GM23338 (cell line): ENCODE results near the gene KIFAP3. TPM values are rescaled to one million over a fixed set of nuclear protein-coding genes. Genes with fewer than 3 reads are reported as not detected.

Experiments
- ATAC-seq: fragments of 200-7000 bp; cut with Tn5 transposase; 3 replicates; pipeline ENCODE4 v1.9.1; 2020
- DNase-seq: peaks from one replicate; pipeline ENCODE4 v3.0.0-alpha.2; 2015; ENCODE audit warnings: low spot score
- H2AFZ ChIP-seq: fragments of 200-600 bp; sonication (generic); 2 replicates; pipeline ENCODE4 v1.8.0; 2016; ENCODE audit warnings: antibody characterized with exemption, mild to moderate bottlenecking, moderate library complexity
- H3F3A ChIP-seq: fragments of 200-600 bp; sonication (generic); replicated peaks from 2 replicates; pipeline ENCODE4 v1.8.0; 2017; ENCODE audit warnings: antibody characterized with exemption, mixed run types, low read depth
- H3K27ac ChIP-seq: fragments of 200-600 bp; sonication (generic); 2 replicates; pipeline ENCODE4 v1.6.1; 2016; ENCODE audit warnings: low read depth
- H3K27me3 ChIP-seq: fragments of 200-600 bp; sonication (generic); 2 replicates; pipeline ENCODE4 v1.8.0; 2016; ENCODE audit warnings: mild to moderate bottlenecking, mixed run types, moderate library complexity; ENCODE audit not compliant: insufficient read depth
- H3K36me3 ChIP-seq: fragments of 200-600 bp; sonication (generic); 2 replicates; pipeline ENCODE4 v1.8.0; 2016; ENCODE audit warnings: mild to moderate bottlenecking; ENCODE audit not compliant: insufficient read depth
- H3K4me1 ChIP-seq: fragments of 200-600 bp; sonication (generic); 2 replicates; pipeline ENCODE4 v1.8.0; 2016; ENCODE audit warnings: mild to moderate bottlenecking, moderate library complexity; ENCODE audit not compliant: insufficient read depth
- H3K4me2 ChIP-seq: fragments of 200-600 bp; sonication (generic); 2 replicates; pipeline ENCODE4 v1.7.1; 2017; ENCODE audit warnings: mixed run types
- H3K4me3 ChIP-seq: fragments of 200-600 bp; sonication (generic); 2 replicates; pipeline ENCODE4 v1.6.1; 2016; ENCODE audit warnings: mixed run types
- H3K79me2 ChIP-seq: fragments of 200-600 bp; sonication (generic); replicated peaks from 2 replicates; pipeline ENCODE4 v1.8.0; 2017; ENCODE audit warnings: mild to moderate bottlenecking; ENCODE audit not compliant: insufficient read depth
- H3K9me2 ChIP-seq: fragments of 200-600 bp; sonication (generic); 2 replicates; pipeline ENCODE4 v1.8.0; 2017; ENCODE audit not compliant: insufficient read depth
- H4K20me1 ChIP-seq: fragments of 200-600 bp; sonication (generic); replicated peaks from 2 replicates; pipeline ENCODE4 v1.8.0; 2017; ENCODE audit warnings: mild to moderate bottlenecking; ENCODE audit not compliant: insufficient read depth
- H3K27ac Mint-ChIP-seq: 2 replicates; pipeline ENCODE4 v1.8.0; 2020; ENCODE audit warnings: inconsistent platforms, mild to moderate bottlenecking, moderate library complexity, mixed read lengths
- H3K27me3 Mint-ChIP-seq: 3 replicates; pipeline ENCODE4 v1.8.0; 2022; ENCODE audit warnings: low read depth, mild to moderate bottlenecking, moderate library complexity, mixed read lengths, inconsistent platforms; ENCODE audit not compliant: insufficient read depth, poor library complexity
- H3K36me3 Mint-ChIP-seq: 3 replicates; pipeline ENCODE4 v1.8.0; 2021; ENCODE audit warnings: low read depth, mild to moderate bottlenecking, inconsistent platforms, moderate library complexity, mixed read lengths
- H3K4me1 Mint-ChIP-seq: 3 replicates; pipeline ENCODE4 v1.8.0; 2020; ENCODE audit warnings: mild to moderate bottlenecking, inconsistent platforms, mixed read lengths
- H3K4me3 Mint-ChIP-seq: 3 replicates; pipeline ENCODE4 v1.8.0; 2021; ENCODE audit warnings: moderate library complexity, mild to moderate bottlenecking, inconsistent platforms, mixed read lengths
- H3K9me3 Mint-ChIP-seq: 3 replicates; pipeline ENCODE4 v1.8.0; 2020; ENCODE audit warnings: moderate library complexity, mild to moderate bottlenecking, inconsistent platforms, mixed read lengths
- CREB1 ChIP-seq: fragments of 250-450 bp; sonication (Bioruptor Pico); IDR thresholded peaks from 2 replicates; pipeline ENCODE4 v1.5.0; 2020; ENCODE audit warnings: low read depth, mild to moderate bottlenecking, moderate library complexity
- CTCF ChIP-seq, 2 experiments: fragments of 200-600 bp in 1 of 2; sonication (generic) in 1 of 2; conservative IDR thresholded peaks; 2 replicates each; pipeline versions ENCODE4 v1.5.1 to v1.6.1; 2016 to 2017; ENCODE audit warnings: antibody characterized with exemption in 2 of 2, low read depth in 2 of 2, mild to moderate bottlenecking in 2 of 2, moderate library complexity in 1 of 2
- EZH2 ChIP-seq: fragments of 200-600 bp; sonication (generic); IDR thresholded peaks from one replicate; pipeline ENCODE4 v1.8.0; 2017; ENCODE audit warnings: antibody characterized with exemption, mild to moderate bottlenecking, low read depth; ENCODE audit not compliant: unreplicated experiment
- JUNB ChIP-seq: IDR thresholded peaks from one replicate; pipeline ENCODE4 v1.6.1; 2016; ENCODE audit warnings: antibody characterized with exemption; ENCODE audit not compliant: unreplicated experiment
- NANOG ChIP-seq: IDR thresholded peaks from 2 replicates; pipeline ENCODE4 v1.6.1; 2016; ENCODE audit warnings: antibody characterized with exemption, borderline replicate concordance
- POLR2AphosphoS5 ChIP-seq: IDR thresholded peaks from 2 replicates; pipeline ENCODE4 v1.6.1; 2016; ENCODE audit warnings: antibody characterized with exemption, low read depth
- REST ChIP-seq: IDR thresholded peaks from one replicate; pipeline ENCODE4 v1.6.1; 2018; ENCODE audit warnings: antibody characterized with exemption; ENCODE audit not compliant: unreplicated experiment
- STAT1 ChIP-seq: IDR thresholded peaks from one replicate; pipeline ENCODE4 v1.6.1; 2016; ENCODE audit warnings: antibody characterized with exemption; ENCODE audit not compliant: unreplicated experiment
- polyA plus RNA-seq: library from polyadenylated mRNA; unstranded; fragments of >200 nt; fragmentation: Nextera tagmentation; extraction: Ambion mirVana; gene quantifications from 2 replicates; pipeline ENCODE4 v1.2.1, GENCODE V29; 2016
- total RNA-seq: library from RNA; depleted of rRNA; stranded (reverse); fragments of >200 nt; shearing (Covaris generic); gene quantifications from 2 replicates; pipeline ENCODE4 v1.2.3, GENCODE V29; 2014
- TF ChIP-seq, protein P1 (sequence below): IDR thresholded peaks from 2 replicates; pipeline ENCODE4 v1.6.1; 2016; ENCODE audit warnings: antibody characterized with exemption

KIFAP3 gene
- total and polyA plus RNA-seq, 2 experiments from 2014 or later = 2.7 to 3.1 TPM

- TF ChIP-seq REST (no peak), STAT1 (no peak), CREB1 (no peak), EZH2 (no peak), NANOG (no peak), CTCF (conservative IDR thresholded peaks at IDR 0.05; ENCODE audit: low read depth in 2 of 2) (no peak)
Observed at GRCh38 chr1:169931795-169932231, 142.7 kb downstream of the KIFAP3 start (continued).

DNA sequence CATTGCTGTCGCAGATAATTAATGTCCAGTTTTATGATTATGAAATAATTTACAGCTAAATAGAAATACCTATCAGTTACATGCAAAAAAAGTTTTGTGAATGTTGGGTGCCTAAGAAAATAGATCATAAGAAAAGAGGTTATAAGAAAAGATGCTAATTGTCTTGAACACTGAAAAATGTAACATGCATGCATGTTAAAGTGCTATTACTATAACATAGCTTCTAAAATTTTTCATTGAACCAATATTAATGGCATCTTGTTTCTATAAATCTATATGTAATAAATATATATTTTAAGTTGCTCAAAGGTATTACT lies 145.3 kb downstream of the KIFAP3 start:
- Histone ChIP-seq H3K4me2 (no peak overlapping the region), H3K79me2 (no peaks in the 10 kb centered on the region), H3K4me3 (no peak overlapping the region), H3K4me1 (no peaks in the 10 kb centered on the region), H4K20me1 (no peaks in the 10 kb centered on the region), H2AFZ (no peak overlapping the region), H3K27me3 (no peaks in the 10 kb centered on the region), H3F3A (no peaks in the 10 kb centered on the region), H3K27ac (no peak overlapping the region), H3K9me2 (no peaks in the 10 kb centered on the region), H3K36me3 (no peaks in the 10 kb centered on the region)
- Mint-ChIP-seq H3K4me3 (no peak overlapping the region), H3K9me3 (no peaks in the 10 kb centered on the region), H3K36me3 (no peaks in the 10 kb centered on the region), H3K27ac (no peak overlapping the region), H3K27me3 (no peaks in the 10 kb centered on the region), H3K4me1 (no peaks in the 10 kb centered on the region)
- TF ChIP-seq, protein P1, sequence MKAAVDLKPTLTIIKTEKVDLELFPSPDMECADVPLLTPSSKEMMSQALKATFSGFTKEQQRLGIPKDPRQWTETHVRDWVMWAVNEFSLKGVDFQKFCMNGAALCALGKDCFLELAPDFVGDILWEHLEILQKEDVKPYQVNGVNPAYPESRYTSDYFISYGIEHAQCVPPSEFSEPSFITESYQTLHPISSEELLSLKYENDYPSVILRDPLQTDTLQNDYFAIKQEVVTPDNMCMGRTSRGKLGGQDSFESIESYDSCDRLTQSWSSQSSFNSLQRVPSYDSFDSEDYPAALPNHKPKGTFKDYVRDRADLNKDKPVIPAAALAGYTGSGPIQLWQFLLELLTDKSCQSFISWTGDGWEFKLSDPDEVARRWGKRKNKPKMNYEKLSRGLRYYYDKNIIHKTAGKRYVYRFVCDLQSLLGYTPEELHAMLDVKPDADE = no peak
- TF ChIP-seq CREB1 = no peak
- no peak for TF ChIP-seq CTCF (conservative IDR thresholded peaks at IDR 0.05; ENCODE audit: low read depth in 2 of 2)
- TF ChIP-seq NANOG = no peak
- TF ChIP-seq JUNB = no peak
- no peak for TF ChIP-seq POLR2AphosphoS5
- DNase-seq = no peak
- ATAC-seq = no peak
